ENCODE data around the gene AOPEP.

Gene AOPEP

DNA sequence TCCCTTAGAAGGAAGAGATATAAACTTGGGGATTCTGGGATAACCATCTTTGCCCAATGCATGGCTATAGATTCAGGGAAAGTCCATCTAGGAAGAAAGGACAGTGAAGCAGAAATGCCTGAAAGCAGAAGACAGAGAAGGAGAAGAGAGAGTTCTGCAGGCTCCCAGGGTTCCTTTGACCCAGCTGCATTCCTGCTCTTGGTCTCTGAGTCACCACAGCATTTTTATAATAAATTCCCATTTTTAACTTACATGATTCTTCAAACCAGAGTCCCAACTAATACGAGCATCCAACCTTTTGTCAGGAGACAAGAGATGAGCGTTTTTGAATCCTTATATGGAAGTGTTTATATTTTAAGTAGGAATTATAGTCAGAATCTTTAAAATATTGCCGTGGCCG lies 12.0 kb upstream of the AOPEP start:
- no peak for DNase-seq (ENCODE audit: low read depth in 2 of 2)

GRCh38 chr9:94717761-94718160 lies 8.7 kb upstream of the AOPEP start:
- DNase-seq (ENCODE audit: low read depth in 2 of 2), result no peak

GRCh38 chr9:94718936-94719335 lies 7.6 kb upstream of the AOPEP start:
- no peak for DNase-seq (ENCODE audit: low read depth in 2 of 2)

DNA sequence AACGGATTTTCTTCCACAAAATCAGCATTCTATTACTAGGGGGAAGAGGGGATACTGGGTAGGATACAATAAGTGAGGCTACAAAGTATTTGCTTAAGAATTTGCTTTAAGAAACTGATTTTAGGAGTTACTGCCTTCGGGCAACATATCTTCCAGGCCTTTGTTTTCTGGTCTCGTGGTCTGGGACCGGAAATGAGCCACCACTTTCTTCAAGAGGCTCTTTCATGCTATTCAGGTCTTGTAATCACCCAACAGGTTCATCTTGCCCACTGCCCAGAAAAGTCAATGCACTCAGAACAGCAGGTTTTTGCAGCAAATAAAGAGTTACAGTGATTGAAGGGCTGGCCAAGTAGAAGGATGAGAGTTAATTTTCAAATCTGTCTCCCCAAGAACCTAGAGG lies 6.6 kb upstream of the AOPEP start:
- DNase-seq (ENCODE audit: low read depth in 2 of 2), result no peak

- no peak for DNase-seq (ENCODE audit: low read depth in 2 of 2)
Measured at GRCh38 chr9:94720846-94721549, 5.5 kb upstream of the AOPEP start.

DNA sequence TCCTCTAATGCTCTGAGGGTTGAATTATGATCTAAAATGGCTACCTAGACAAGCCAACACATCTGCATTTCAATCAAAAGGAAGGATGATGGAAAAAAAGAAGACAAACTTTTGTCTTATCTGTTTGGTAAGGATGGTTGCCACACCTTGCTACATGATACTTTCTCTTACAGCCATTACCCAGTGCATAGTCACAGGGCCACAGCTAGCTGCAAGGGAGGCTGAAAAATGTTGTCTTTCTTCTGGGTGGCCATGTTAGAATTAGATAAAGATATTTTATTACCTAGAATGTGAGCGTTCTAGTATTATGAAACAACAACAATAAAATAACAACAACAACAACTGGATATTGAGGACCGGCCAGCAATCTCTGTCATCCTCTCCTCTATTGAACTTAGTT lies 4.7 kb upstream of the AOPEP start:
- DNase-seq (ENCODE audit: low read depth in 2 of 2), result no peak

- DNase-seq (ENCODE audit: low read depth in 2 of 2), result no peak
Measured at GRCh38 chr9:94725293-94725692, 1.2 kb upstream of the AOPEP start.

DNA sequence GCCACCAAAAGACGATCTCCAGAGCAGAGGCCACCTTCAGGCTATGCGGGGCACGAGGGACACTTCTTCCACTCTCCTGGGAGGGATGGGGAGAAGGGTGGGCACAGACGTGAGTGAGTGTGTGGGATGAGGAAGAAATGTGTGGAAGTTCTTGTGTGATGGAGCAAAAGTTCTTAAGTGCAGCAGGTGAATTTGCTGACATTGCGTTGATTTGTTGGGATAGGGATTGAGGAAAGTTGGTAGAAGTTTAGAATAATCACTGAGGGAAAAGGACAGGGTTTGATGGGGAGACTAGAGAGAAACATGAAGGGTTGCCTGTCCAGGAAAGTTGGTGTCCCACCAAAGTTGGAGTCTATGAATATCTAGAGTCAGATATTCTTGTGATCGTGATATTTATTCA lies 2.2 kb downstream of the AOPEP start:
- no peak for DNase-seq (ENCODE audit: low read depth in 2 of 2)

GRCh38 chr9:94729199-94729598 lies 2.7 kb downstream of the AOPEP start:
- DNase-seq (ENCODE audit: low read depth in 2 of 2), result no peak

DNA sequence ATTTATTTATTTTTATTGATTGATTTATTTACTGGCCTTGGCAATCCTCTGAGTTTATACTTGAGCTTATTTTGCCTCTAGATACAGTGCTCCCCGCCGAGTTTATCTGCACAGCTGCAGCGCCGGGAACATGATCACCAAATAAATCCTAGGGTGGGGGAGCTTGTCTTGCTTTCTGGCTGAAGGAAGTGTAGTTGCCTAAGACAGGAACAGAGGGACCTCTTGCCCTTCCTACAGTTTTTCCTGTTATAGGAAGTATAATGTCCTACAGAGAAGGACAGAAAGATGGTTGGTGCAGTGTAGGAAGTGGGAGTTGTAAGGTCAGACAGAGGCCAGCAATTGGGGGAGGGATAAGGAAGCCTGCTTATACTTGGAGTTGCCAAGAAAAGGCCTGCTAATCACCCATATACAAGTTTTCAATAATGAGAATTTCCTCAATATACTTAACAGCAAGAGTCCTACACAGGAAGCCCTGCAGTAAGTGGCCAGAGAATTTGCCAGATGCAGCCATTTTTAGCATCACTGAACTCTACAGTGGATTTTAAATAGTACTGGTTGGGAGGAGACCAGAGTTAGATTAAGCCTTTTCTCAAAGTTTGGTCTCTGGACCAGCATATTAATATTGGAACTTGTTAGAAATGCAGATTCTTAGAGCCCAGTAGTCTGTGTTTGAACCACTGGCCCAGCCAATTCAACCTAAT lies 7.7 kb downstream of the AOPEP start:
- DNase-seq (ENCODE audit: low read depth in 2 of 2), result no peak

DNA sequence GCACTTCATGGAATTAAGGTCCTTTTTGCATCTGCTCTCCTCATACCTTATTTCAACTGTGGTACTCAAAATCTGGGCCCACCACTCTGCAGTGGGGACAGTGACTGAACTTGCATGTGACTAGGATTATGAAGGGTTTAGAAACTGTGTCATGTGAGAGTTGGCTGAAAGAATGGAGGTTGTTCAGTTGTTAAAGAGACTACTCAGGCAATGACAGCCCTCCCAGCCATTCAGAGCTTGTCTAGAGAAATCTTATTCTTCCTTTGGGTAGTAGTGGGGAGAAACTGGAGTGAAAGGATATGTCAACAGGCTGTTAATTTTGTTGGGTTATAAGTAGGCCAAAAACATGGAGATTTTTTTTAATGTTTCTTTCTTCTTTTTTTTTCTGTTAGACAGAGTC lies 10.3 kb downstream of the AOPEP start:
- DNase-seq (ENCODE audit: low read depth in 2 of 2), result no peak

GRCh38 chr9:94740145-94740840 lies 13.8 kb downstream of the AOPEP start:
- DNase-seq (ENCODE audit: low read depth in 2 of 2), result no peak

- DNase-seq (ENCODE audit: low read depth in 2 of 2), result no peak
Measured at GRCh38 chr9:94741866-94742265, 15.4 kb downstream of the AOPEP start.

DNA sequence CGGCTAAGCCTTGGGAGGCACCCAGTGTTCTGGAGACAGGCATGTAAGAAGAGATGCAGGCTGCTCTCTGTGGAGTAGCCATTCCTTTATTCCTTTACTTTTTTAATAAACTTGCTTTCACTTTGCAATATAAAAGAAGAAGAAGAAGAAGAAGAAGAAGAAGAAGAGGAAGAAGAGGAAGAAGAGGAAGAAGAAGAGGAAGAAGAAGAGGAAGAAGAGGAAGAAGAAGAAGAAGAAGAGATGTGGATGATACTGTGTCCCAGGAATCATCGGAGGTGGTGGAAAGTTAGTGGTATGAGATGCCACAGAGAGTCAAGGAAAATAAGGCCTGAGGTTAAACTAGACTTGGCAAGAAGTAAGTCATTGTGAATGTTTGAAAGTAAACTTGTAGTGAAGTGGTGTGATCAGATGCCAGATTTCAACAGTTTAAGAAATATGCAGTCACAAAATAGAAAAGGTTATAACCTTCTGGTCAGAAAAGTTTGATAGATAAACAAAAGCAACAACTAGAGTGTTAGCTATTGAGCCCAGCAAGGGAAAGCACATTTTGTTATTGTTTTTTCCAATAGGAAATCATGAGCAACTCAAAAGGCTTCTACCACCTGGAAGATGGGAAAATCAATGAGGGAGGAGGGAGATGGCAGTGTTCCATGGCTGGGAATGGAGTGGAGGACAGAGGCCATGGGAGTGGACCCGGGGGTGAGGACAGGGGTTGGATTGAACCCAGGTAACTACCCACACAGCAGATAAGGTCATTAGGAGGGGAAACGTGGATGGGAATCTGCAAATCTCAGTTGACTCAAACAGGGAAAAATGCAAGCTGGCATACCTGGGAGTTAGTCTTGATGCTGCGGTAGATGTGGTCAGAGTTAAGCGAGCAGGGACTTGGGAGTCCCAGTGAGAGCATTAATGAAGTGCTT lies 16.8 kb downstream of the AOPEP start:
- DNase-seq (ENCODE audit: low read depth in 2 of 2), result no peak

- no peak for DNase-seq (ENCODE audit: low read depth in 2 of 2)
Measured at GRCh38 chr9:94745806-94746540, 19.5 kb downstream of the AOPEP start.

- DNase-seq (ENCODE audit: low read depth in 2 of 2), result no peak
Measured at GRCh38 chr9:94746541-94747370, 20.3 kb downstream of the AOPEP start.

DNA sequence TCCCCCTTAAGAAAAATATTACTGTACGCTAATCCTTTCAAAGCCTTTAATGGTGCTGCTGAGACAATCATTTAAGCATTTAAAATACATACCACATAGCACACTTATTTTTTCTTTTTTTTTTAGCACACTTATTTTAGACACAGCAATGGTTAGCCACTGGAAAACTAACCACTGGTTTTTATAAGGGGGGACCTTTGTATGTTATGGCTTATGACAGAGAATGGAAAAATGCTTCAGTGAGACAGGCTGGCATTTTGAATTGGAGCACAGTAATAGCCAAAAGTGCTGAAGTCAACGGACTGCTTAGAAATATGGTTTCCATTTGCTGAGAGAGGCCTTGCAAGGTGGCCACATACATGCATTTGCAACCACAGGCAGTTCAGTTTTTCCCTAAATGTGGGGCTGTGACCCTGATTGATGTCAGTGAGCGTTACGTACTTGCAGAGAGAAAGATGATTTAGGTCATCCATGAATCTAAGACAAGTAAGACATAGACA lies 28.5 kb downstream of the AOPEP start:
- DNase-seq (ENCODE audit: low read depth in 2 of 2), result no peak

GRCh38 chr9:94757158-94757557 lies 30.7 kb downstream of the AOPEP start:
- no peak for DNase-seq (ENCODE audit: low read depth in 2 of 2)

DNA sequence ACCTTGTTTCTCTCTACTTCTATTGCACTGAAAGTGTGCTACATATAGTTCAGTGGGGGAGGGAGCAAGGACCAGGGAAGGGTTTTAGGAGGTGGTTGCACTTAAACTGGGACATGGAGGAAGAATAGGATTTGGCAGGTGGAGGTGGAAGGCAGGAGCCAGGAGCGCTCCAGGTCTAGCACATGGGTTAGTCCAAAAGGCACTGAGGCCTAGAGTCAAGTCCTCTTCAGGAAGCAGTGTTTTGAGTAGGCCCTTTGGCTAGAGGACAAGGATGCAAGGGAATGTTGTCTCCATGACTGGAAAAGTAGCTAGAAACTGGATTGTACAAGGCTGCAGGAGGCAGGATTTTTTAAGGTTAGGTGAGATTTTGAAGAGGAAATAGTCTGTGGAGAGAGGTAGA lies 31.5 kb downstream of the AOPEP start:
- no peak for DNase-seq (ENCODE audit: low read depth in 2 of 2)

GRCh38 chr9:94758880-94759279 lies 32.4 kb downstream of the AOPEP start:
- DNase-seq (ENCODE audit: low read depth in 2 of 2), result no peak
